ENCODE measurements around the gene TDRD10.

DNA sequence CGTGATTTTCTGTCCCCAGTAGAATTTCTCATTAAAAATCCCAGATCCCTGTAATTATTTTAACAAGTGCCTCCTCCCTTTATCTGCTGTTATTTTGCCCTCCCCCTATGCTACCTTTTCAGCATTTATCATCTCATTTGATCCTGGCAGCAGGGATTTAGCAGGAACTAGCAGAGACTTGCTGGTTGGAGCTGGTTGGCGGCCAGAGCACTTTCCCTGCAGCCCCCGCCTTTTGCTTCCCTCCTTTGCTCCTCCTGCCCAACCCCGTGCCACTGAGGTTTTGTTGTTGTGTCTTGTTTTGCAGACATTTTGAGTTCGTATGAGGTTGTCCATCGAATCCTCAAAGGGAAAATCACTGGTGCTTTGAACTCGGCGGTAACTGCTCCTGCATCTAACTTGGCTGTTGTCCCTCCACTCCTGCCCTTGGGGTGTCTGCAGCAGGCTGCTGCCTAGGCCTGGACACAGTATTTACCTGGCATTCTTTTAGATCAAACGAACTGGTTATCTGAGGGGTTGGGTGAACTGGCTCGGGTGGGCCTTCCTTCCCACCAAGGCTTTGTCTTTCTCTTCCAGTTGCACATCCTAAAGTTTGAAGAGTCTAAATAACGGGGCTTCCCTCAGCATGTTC is 45.2 kb downstream of the TDRD10 start:
- TF ChIP-seq ELF4 (IDR thresholded peaks at IDR 0.05) (no peak), LEF1 (IDR thresholded peaks at IDR 0.05; ENCODE audit: borderline replicate concordance) (no peak), HDGF (IDR thresholded peaks at IDR 0.05; ENCODE audit: borderline replicate concordance) (no peak), PKNOX1 (IDR thresholded peaks at IDR 0.05) (no peak), SP1 (IDR thresholded peaks at IDR 0.05) (no peak), CTBP1 (IDR thresholded peaks at IDR 0.05; ENCODE audit: borderline replicate concordance) (no peak), FOXK2 (IDR thresholded peaks at IDR 0.05) (no peak), BHLHE40 (IDR thresholded peaks at IDR 0.05; ENCODE audit: borderline replicate concordance) (no peak), SUZ12 (IDR thresholded peaks at IDR 0.05) (no peak), L3MBTL2 (conservative IDR thresholded peaks at IDR 0.05) (no peak), TARDBP (IDR thresholded peaks at IDR 0.05) (no peak), FOXM1 (IDR thresholded peaks at IDR 0.05; ENCODE audit: borderline replicate concordance) (no peak), ZNF384 (IDR thresholded peaks at IDR 0.05) (no peak), FOXA1 (IDR thresholded peaks at IDR 0.05) (no peak)

Data from HEK293T (cell line).